HEK293 (cell line): ENCODE measurements around the gene ELMO1.

ENCODE experiments used
- CTCF ChIA-PET: fragments of 350-600 bp; formaldehyde crosslinking; extraction: SDS; loops from one replicate; lab custom pipeline; 2021; ENCODE audit warnings: antibody characterized with exemption; lab: Yijun Ruan, JAX
- POLR2A ChIA-PET: fragments of 300-600 bp; formaldehyde crosslinking; extraction: SDS; loops from one replicate; lab custom pipeline; 2020; ENCODE audit warnings: antibody characterized with exemption, inconsistent platforms; lab: Yijun Ruan, JAX
- H3K27ac ChIP-seq: fragments of 200-500 bp; sonication (Bioruptor generic); 2 replicates; pipeline ENCODE4 v1.5.1; 2014; ENCODE audit warnings: low read depth, low read length, control low read depth, inconsistent platforms; ENCODE audit errors: extremely low read depth
- H3K36me3 ChIP-seq, 2 experiments: fragments of 200-500 bp in 1 of 2; sonication (Bioruptor generic) in 1 of 2; 1 replicate in 1 of 2; 2 replicates in 1 of 2; pipeline ENCODE4 v1.5.1; 2014 to 2017; ENCODE audit warnings: inconsistent platforms in 2 of 2, low read length in 2 of 2; ENCODE audit not compliant: control insufficient read depth in 2 of 2, insufficient read depth in 1 of 2
- H3K4me1 ChIP-seq: fragments of 200-500 bp; sonication (Bioruptor generic); 2 replicates; pipeline ENCODE4 v1.5.1; 2014; ENCODE audit warnings: mild to moderate bottlenecking, low read length, inconsistent platforms; ENCODE audit not compliant: control insufficient read depth, insufficient read depth
- H3K4me3 ChIP-seq: 2 replicates; pipeline ENCODE4 v1.5.1; 2011; ENCODE audit warnings: low read depth, mild to moderate bottlenecking, control low read depth, low read length, moderate library complexity
- H3K9me3 ChIP-seq: fragments of 200-500 bp; sonication (Bioruptor generic); 2 replicates; pipeline ENCODE4 v1.5.1; 2014; ENCODE audit warnings: low read depth, low read length, inconsistent platforms; ENCODE audit not compliant: control insufficient read depth, insufficient read depth
- GLI2 ChIP-seq: fragments of 450-650 bp; formaldehyde crosslinking; IDR thresholded peaks from 2 replicates; pipeline ENCODE4; 2017; ENCODE audit warnings: missing biosample characterization, missing genetic modification characterization, low read depth, borderline replicate concordance
- KLF16 ChIP-seq: fragments of 450-650 bp; formaldehyde crosslinking; IDR thresholded peaks from 2 replicates; pipeline ENCODE4 v1.5.1; 2017; ENCODE audit warnings: missing biosample characterization, missing genetic modification characterization
- OVOL3 ChIP-seq: fragments of 450-650 bp; formaldehyde crosslinking; IDR thresholded peaks from 2 replicates; pipeline ENCODE4 v1.5.1; 2016; ENCODE audit warnings: missing biosample characterization, missing genetic modification characterization
- REPIN1 ChIP-seq: fragments of 450-650 bp; formaldehyde crosslinking; IDR thresholded peaks from 2 replicates; pipeline ENCODE4 v1.5.1; 2017; ENCODE audit warnings: missing biosample characterization, missing genetic modification characterization, low read depth
- SP3 ChIP-seq: fragments of 450-650 bp; formaldehyde crosslinking; IDR thresholded peaks from 2 replicates; pipeline ENCODE4 v1.5.1; 2016; ENCODE audit warnings: missing biosample characterization, missing genetic modification characterization
- ZFP41 ChIP-seq: fragments of 450-650 bp; formaldehyde crosslinking; IDR thresholded peaks from 2 replicates; pipeline ENCODE4 v1.5.1; 2016; ENCODE audit warnings: missing biosample characterization, missing genetic modification characterization, borderline replicate concordance
- ZNF121 ChIP-seq: fragments of 450-650 bp; formaldehyde crosslinking; IDR thresholded peaks from 2 replicates; pipeline ENCODE4 v1.5.1; 2016; ENCODE audit warnings: missing biosample characterization, missing genetic modification characterization
- ZNF221 ChIP-seq: fragments of 450-650 bp; formaldehyde crosslinking; IDR thresholded peaks from 2 replicates; pipeline ENCODE4 v1.5.1; 2017; ENCODE audit warnings: missing biosample characterization, missing genetic modification characterization, borderline replicate concordance
- ZNF341 ChIP-seq: fragments of 450-650 bp; formaldehyde crosslinking; IDR thresholded peaks from 2 replicates; pipeline ENCODE4; 2016; ENCODE audit warnings: low read depth, missing biosample characterization, missing genetic modification characterization
- ZNF404 ChIP-seq: fragments of 450-650 bp; formaldehyde crosslinking; IDR thresholded peaks from 2 replicates; pipeline ENCODE4 v1.5.1; 2017; ENCODE audit warnings: missing biosample characterization, missing genetic modification characterization
- ZNF423 ChIP-seq: fragments of 450-650 bp; formaldehyde crosslinking; IDR thresholded peaks from 2 replicates; pipeline ENCODE4 v1.5.1; 2016; ENCODE audit warnings: missing biosample characterization, missing genetic modification characterization
- ZNF433 ChIP-seq: fragments of 450-650 bp; formaldehyde crosslinking; IDR thresholded peaks from 2 replicates; pipeline ENCODE4 v1.5.1; 2016; ENCODE audit warnings: missing biosample characterization, missing genetic modification characterization, low read depth
- ZNF624 ChIP-seq: fragments of 450-650 bp; formaldehyde crosslinking; IDR thresholded peaks from 2 replicates; pipeline ENCODE4 v1.5.1; 2017; ENCODE audit warnings: missing biosample characterization, missing genetic modification characterization
- ZNF677 ChIP-seq: fragments of 450-650 bp; IDR thresholded peaks from 2 replicates; pipeline ENCODE4 v1.5.0; 2018; ENCODE audit warnings: missing biosample characterization, mild to moderate bottlenecking, missing genetic modification characterization, moderate library complexity
- TF ChIP-seq, protein P1 (sequence below): fragments of 450-650 bp; formaldehyde crosslinking; IDR thresholded peaks from 2 replicates; pipeline ENCODE4 v1.5.1; 2017; ENCODE audit warnings: missing biosample characterization, mild to moderate bottlenecking, missing genetic modification characterization, moderate library complexity
- TF ChIP-seq, protein P2 (sequence below): fragments of 450-650 bp; formaldehyde crosslinking; IDR thresholded peaks from 2 replicates; pipeline ENCODE4 v1.5.1; 2016; ENCODE audit warnings: missing biosample characterization, missing genetic modification characterization
- TF ChIP-seq, protein P3 (sequence below): fragments of 450-650 bp; formaldehyde crosslinking; IDR thresholded peaks from 2 replicates; pipeline ENCODE4 v1.5.1; 2016; ENCODE audit warnings: missing biosample characterization, missing genetic modification characterization
- TF ChIP-seq, protein P4 (sequence below): fragments of 450-650 bp; formaldehyde crosslinking; optimal IDR thresholded peaks from 2 replicates; pipeline ENCODE3; 2016; ENCODE audit warnings: missing biosample characterization, mild to moderate bottlenecking, missing genetic modification characterization
- TF ChIP-seq, protein P5 (sequence below): fragments of 450-650 bp; formaldehyde crosslinking; IDR thresholded peaks from 2 replicates; pipeline ENCODE4 v1.5.1; 2016; ENCODE audit warnings: missing biosample characterization, missing genetic modification characterization, borderline replicate concordance
- TF ChIP-seq, protein P6 (sequence below): fragments of 450-650 bp; formaldehyde crosslinking; IDR thresholded peaks from 2 replicates; pipeline ENCODE4 v1.5.1; 2017; ENCODE audit warnings: missing biosample characterization, missing genetic modification characterization

The ELMO1 gene

DNA sequence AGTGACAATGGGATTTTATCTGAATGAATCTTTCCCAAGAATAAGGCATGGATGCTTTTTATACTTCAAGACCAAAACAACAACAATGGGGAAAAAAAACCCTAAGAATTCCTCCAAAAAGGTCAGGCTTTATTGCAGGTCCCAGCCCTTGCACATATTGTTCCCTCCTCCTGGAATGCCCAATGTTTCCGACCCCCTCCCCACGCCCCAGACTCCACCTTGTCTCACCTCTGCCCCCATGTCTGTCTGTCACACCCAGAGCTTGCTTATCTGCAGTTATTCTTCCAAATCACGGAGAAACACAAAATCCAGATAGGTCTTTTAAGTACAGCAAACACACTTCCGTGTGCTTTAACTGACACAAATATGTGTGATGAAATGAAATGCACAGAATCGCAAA lies 43.5 kb downstream of the ELMO1 start:
- H3K4me1 ChIP-seq = no peaks in the 10 kb centered on the region
- H3K4me3 ChIP-seq = no peak overlapping the region
- no peak overlapping the region for H3K27ac ChIP-seq
- no peaks in the 10 kb centered on the region for H3K36me3 ChIP-seq
- POLR2A ChIA-PET = no interaction called here
- CTCF ChIA-PET = no interaction called here
- no peak for TF ChIP-seq SP3 (tag by site-specific recombination)
- no peak for TF ChIP-seq GLI2 (tag by site-specific recombination)
- no peak for TF ChIP-seq ZNF121 (tag by site-specific recombination)
- no peak for TF ChIP-seq ZNF624 (tag by site-specific recombination)
- TF ChIP-seq ZNF404 (tag by site-specific recombination) = no peak
- no peak for TF ChIP-seq REPIN1 (tag by site-specific recombination)
- TF ChIP-seq ZNF221 = no peak
- TF ChIP-seq, protein P1, sequence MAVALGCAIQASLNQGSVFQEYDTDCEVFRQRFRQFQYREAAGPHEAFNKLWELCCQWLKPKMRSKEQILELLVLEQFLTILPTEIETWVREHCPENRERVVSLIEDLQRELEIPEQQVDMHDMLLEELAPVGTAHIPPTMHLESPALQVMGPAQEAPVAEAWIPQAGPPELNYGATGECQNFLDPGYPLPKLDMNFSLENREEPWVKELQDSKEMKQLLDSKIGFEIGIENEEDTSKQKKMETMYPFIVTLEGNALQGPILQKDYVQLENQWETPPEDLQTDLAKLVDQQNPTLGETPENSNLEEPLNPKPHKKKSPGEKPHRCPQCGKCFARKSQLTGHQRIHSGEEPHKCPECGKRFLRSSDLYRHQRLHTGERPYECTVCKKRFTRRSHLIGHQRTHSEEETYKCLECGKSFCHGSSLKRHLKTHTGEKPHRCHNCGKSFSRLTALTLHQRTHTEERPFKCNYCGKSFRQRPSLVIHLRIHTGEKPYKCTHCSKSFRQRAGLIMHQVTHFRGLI = no peak
- TF ChIP-seq ZNF677 (tag by site-specific recombination) = no peak
- no peak for TF ChIP-seq ZNF433
- no peak for TF ChIP-seq ZFP41
- TF ChIP-seq ZNF341 = no peak
- TF ChIP-seq, protein P2, sequence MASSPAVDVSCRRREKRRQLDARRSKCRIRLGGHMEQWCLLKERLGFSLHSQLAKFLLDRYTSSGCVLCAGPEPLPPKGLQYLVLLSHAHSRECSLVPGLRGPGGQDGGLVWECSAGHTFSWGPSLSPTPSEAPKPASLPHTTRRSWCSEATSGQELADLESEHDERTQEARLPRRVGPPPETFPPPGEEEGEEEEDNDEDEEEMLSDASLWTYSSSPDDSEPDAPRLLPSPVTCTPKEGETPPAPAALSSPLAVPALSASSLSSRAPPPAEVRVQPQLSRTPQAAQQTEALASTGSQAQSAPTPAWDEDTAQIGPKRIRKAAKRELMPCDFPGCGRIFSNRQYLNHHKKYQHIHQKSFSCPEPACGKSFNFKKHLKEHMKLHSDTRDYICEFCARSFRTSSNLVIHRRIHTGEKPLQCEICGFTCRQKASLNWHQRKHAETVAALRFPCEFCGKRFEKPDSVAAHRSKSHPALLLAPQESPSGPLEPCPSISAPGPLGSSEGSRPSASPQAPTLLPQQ (tag by site-specific recombination) = no peak
- no peak for TF ChIP-seq ZNF423 (tag by site-specific recombination)
- no peak for TF ChIP-seq OVOL3
- TF ChIP-seq, protein P3, sequence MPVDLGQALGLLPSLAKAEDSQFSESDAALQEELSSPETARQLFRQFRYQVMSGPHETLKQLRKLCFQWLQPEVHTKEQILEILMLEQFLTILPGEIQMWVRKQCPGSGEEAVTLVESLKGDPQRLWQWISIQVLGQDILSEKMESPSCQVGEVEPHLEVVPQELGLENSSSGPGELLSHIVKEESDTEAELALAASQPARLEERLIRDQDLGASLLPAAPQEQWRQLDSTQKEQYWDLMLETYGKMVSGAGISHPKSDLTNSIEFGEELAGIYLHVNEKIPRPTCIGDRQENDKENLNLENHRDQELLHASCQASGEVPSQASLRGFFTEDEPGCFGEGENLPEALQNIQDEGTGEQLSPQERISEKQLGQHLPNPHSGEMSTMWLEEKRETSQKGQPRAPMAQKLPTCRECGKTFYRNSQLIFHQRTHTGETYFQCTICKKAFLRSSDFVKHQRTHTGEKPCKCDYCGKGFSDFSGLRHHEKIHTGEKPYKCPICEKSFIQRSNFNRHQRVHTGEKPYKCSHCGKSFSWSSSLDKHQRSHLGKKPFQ = no peak
- TF ChIP-seq, protein P4, sequence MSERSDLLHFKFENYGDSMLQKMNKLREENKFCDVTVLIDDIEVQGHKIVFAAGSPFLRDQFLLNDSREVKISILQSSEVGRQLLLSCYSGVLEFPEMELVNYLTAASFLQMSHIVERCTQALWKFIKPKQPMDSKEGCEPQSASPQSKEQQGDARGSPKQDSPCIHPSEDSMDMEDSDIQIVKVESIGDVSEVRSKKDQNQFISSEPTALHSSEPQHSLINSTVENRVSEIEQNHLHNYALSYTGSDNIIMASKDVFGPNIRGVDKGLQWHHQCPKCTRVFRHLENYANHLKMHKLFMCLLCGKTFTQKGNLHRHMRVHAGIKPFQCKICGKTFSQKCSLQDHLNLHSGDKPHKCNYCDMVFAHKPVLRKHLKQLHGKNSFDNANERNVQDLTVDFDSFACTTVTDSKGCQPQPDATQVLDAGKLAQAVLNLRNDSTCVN = no peak
- TF ChIP-seq, protein P5, sequence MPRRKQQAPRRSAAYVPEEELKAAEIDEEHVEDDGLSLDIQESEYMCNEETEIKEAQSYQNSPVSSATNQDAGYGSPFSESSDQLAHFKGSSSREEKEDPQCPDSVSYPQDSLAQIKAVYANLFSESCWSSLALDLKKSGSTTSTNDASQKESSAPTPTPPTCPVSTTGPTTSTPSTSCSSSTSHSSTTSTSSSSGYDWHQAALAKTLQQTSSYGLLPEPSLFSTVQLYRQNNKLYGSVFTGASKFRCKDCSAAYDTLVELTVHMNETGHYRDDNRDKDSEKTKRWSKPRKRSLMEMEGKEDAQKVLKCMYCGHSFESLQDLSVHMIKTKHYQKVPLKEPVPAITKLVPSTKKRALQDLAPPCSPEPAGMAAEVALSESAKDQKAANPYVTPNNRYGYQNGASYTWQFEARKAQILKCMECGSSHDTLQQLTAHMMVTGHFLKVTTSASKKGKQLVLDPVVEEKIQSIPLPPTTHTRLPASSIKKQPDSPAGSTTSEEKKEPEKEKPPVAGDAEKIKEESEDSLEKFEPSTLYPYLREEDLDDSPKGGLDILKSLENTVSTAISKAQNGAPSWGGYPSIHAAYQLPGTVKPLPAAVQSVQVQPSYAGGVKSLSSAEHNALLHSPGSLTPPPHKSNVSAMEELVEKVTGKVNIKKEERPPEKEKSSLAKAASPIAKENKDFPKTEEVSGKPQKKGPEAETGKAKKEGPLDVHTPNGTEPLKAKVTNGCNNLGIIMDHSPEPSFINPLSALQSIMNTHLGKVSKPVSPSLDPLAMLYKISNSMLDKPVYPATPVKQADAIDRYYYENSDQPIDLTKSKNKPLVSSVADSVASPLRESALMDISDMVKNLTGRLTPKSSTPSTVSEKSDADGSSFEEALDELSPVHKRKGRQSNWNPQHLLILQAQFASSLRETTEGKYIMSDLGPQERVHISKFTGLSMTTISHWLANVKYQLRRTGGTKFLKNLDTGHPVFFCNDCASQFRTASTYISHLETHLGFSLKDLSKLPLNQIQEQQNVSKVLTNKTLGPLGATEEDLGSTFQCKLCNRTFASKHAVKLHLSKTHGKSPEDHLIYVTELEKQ (tag by site-specific recombination) = no peak
- TF ChIP-seq KLF16 (tag by site-specific recombination) = no peak
- TF ChIP-seq, protein P6, sequence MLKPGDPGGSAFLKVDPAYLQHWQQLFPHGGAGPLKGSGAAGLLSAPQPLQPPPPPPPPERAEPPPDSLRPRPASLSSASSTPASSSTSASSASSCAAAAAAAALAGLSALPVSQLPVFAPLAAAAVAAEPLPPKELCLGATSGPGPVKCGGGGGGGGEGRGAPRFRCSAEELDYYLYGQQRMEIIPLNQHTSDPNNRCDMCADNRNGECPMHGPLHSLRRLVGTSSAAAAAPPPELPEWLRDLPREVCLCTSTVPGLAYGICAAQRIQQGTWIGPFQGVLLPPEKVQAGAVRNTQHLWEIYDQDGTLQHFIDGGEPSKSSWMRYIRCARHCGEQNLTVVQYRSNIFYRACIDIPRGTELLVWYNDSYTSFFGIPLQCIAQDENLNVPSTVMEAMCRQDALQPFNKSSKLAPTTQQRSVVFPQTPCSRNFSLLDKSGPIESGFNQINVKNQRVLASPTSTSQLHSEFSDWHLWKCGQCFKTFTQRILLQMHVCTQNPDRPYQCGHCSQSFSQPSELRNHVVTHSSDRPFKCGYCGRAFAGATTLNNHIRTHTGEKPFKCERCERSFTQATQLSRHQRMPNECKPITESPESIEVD = no peak
- H3K9me3 ChIP-seq = no peaks in the 10 kb centered on the region
